ENCODE results near the gene BTBD10.

DNA sequence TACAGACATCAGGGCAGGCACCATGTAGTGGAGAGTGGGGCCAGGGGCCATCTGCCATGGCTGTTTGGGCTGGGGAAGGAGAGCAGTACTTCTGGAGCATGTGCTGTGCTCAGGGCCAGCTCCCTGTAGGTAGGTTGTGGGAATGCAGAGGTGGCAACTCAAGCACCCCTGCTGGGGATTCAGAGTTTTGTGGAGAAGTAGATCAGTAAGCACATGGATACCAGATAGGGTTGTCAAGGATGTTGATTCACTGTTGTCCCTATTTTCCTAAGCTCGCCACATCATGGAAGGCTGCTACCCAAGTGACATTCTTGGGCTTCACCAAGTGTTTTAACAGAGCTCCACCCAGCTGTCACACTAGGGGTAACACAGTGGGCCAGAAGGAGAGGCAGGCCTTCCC, 118.2 kb downstream of the BTBD10 start:
- TF ChIP-seq PHB2 (IDR thresholded peaks at IDR 0.05; ENCODE audit: partially characterized antibody) (no peak), YEATS4 (CRISPR knock-in tag; IDR thresholded peaks at IDR 0.05; ENCODE audit: borderline replicate concordance) (no peak), ZNF460 (CRISPR knock-in tag; IDR thresholded peaks at IDR 0.05; ENCODE audit: borderline replicate concordance) (no peak), POLR2AphosphoS5 (IDR thresholded peaks at IDR 0.05; ENCODE audit: low read depth, low read length) (no peak), ZNF251 (CRISPR knock-in tag; IDR thresholded peaks at IDR 0.05) (no peak), SAP130 (CRISPR knock-in tag; IDR thresholded peaks at IDR 0.05; ENCODE audit: low read depth) (no peak)
- TF ChIP-seq, protein P1, sequence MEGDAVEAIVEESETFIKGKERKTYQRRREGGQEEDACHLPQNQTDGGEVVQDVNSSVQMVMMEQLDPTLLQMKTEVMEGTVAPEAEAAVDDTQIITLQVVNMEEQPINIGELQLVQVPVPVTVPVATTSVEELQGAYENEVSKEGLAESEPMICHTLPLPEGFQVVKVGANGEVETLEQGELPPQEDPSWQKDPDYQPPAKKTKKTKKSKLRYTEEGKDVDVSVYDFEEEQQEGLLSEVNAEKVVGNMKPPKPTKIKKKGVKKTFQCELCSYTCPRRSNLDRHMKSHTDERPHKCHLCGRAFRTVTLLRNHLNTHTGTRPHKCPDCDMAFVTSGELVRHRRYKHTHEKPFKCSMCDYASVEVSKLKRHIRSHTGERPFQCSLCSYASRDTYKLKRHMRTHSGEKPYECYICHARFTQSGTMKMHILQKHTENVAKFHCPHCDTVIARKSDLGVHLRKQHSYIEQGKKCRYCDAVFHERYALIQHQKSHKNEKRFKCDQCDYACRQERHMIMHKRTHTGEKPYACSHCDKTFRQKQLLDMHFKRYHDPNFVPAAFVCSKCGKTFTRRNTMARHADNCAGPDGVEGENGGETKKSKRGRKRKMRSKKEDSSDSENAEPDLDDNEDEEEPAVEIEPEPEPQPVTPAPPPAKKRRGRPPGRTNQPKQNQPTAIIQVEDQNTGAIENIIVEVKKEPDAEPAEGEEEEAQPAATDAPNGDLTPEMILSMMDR (CRISPR knock-in tag; IDR thresholded peaks at IDR 0.05): no peak
- TF ChIP-seq, protein P2, sequence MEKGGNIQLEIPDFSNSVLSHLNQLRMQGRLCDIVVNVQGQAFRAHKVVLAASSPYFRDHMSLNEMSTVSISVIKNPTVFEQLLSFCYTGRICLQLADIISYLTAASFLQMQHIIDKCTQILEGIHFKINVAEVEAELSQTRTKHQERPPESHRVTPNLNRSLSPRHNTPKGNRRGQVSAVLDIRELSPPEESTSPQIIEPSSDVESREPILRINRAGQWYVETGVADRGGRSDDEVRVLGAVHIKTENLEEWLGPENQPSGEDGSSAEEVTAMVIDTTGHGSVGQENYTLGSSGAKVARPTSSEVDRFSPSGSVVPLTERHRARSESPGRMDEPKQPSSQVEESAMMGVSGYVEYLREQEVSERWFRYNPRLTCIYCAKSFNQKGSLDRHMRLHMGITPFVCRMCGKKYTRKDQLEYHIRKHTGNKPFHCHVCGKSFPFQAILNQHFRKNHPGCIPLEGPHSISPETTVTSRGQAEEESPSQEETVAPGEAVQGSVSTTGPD (CRISPR knock-in tag; IDR thresholded peaks at IDR 0.05): no peak
- TF ChIP-seq, protein P3, sequence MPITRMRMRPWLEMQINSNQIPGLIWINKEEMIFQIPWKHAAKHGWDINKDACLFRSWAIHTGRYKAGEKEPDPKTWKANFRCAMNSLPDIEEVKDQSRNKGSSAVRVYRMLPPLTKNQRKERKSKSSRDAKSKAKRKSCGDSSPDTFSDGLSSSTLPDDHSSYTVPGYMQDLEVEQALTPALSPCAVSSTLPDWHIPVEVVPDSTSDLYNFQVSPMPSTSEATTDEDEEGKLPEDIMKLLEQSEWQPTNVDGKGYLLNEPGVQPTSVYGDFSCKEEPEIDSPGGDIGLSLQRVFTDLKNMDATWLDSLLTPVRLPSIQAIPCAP (CRISPR knock-in tag; IDR thresholded peaks at IDR 0.05; ENCODE audit: low read depth): no peak

Measured in HepG2 (cell line).